Measurements from ENCODE around the gene ADH7. TPM values are rescaled to one million over a fixed set of nuclear protein-coding genes. Genes with fewer than 3 reads are reported as not detected.

The ADH7 gene
- total and polyA plus RNA-seq, 9 of the 15 experiments (the other 6 are each of a cell fraction or from before 2014, with no cell fraction given): not detected

GRCh38 chr4:99462875-99463464, 27.8 kb upstream of the ADH7 start (continued):
- TF ChIP-seq, protein P1, sequence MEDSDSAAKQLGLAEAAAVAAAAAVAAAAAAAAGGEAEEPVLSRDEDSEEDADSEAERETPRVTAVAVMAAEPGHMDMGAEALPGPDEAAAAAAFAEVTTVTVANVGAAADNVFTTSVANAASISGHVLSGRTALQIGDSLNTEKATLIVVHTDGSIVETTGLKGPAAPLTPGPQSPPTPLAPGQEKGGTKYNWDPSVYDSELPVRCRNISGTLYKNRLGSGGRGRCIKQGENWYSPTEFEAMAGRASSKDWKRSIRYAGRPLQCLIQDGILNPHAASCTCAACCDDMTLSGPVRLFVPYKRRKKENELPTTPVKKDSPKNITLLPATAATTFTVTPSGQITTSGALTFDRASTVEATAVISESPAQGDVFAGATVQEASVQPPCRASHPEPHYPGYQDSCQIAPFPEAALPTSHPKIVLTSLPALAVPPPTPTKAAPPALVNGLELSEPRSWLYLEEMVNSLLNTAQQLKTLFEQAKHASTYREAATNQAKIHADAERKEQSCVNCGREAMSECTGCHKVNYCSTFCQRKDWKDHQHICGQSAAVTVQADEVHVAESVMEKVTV (CRISPR knock-in tag; IDR thresholded peaks at IDR 0.05): peak; percentile 80
- TF ChIP-seq ZNF764 (CRISPR knock-in tag; IDR thresholded peaks at IDR 0.05; ENCODE audit: low read depth) (no peak), SMC3 (conservative IDR thresholded peaks at IDR 0.05; ENCODE audit: insufficient read depth, low read depth, low read length) (peak; percentile 54), MBD1 (CRISPR knock-in tag; IDR thresholded peaks at IDR 0.05) (no peak), JUND (IDR thresholded peaks at IDR 0.05; ENCODE audit: borderline replicate concordance, low read depth, low read length) (0 out of 2 replicates have a peak, but pooled peaks have one; percentile 10), JUND (tag; IDR thresholded peaks at IDR 0.05; ENCODE audit: borderline replicate concordance, low read depth, low read length) (no peak), STAG1 (CRISPR knock-in tag; IDR thresholded peaks at IDR 0.05; ENCODE audit: borderline replicate concordance) (peak; percentile 88; the same call in 1 of the 2 replicates), POLR2AphosphoS2 (IDR thresholded peaks at IDR 0.05; ENCODE audit: low read length) (no peak), RCOR1 (IDR thresholded peaks at IDR 0.05; ENCODE audit: borderline replicate concordance in 1 of 2, low read depth in 2 of 2, low read length in 2 of 2) (no peak), ZNF589 (CRISPR knock-in tag; IDR thresholded peaks at IDR 0.05; ENCODE audit: low read depth) (no peak), CTCF (IDR thresholded peaks at IDR 0.05 in 2 of 3, conservative IDR thresholded peaks at IDR 0.05 in 1 of 3; ENCODE audit: insufficient read depth in 2 of 3, low read depth in 1 of 3, low read length in 3 of 3) (peak; percentile 74 to 84 (median 79)), NR2C1 (IDR thresholded peaks at IDR 0.05) (no peak), NR2C1 (tag; IDR thresholded peaks at IDR 0.05) (no peak), RAD51 (IDR thresholded peaks at IDR 0.05; ENCODE audit: borderline replicate concordance, low read depth) (no peak), KDM5B (IDR thresholded peaks at IDR 0.05; ENCODE audit: insufficient replicate concordance, low read depth, low read length) (no peak), RBM25 (IDR thresholded peaks at IDR 0.05; ENCODE audit: low read depth, low read length, severe bottlenecking) (no peak), CAMTA2 (CRISPR knock-in tag; conservative IDR thresholded peaks at IDR 0.05) (no peak)
- TF ChIP-seq, protein P2, sequence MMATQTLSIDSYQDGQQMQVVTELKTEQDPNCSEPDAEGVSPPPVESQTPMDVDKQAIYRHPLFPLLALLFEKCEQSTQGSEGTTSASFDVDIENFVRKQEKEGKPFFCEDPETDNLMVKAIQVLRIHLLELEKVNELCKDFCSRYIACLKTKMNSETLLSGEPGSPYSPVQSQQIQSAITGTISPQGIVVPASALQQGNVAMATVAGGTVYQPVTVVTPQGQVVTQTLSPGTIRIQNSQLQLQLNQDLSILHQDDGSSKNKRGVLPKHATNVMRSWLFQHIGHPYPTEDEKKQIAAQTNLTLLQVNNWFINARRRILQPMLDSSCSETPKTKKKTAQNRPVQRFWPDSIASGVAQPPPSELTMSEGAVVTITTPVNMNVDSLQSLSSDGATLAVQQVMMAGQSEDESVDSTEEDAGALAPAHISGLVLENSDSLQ (IDR thresholded peaks at IDR 0.05): no peak
- TF ChIP-seq, protein P3, sequence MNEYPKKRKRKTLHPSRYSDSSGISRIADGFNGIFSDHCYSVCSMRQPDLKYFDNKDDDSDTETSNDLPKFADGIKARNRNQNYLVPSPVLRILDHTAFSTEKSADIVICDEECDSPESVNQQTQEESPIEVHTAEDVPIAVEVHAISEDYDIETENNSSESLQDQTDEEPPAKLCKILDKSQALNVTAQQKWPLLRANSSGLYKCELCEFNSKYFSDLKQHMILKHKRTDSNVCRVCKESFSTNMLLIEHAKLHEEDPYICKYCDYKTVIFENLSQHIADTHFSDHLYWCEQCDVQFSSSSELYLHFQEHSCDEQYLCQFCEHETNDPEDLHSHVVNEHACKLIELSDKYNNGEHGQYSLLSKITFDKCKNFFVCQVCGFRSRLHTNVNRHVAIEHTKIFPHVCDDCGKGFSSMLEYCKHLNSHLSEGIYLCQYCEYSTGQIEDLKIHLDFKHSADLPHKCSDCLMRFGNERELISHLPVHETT (CRISPR knock-in tag; conservative IDR thresholded peaks at IDR 0.05 in 1 of 2, IDR thresholded peaks at IDR 0.05 in 1 of 2): no peak
